ENCODE data around the gene MAN2A1. TPM values are rescaled to one million over a fixed set of nuclear protein-coding genes. Genes with fewer than 3 reads are reported as not detected.

Gene MAN2A1
- total RNA-seq, 1 experiment from 2014 or later: 86.6 TPM

DNA sequence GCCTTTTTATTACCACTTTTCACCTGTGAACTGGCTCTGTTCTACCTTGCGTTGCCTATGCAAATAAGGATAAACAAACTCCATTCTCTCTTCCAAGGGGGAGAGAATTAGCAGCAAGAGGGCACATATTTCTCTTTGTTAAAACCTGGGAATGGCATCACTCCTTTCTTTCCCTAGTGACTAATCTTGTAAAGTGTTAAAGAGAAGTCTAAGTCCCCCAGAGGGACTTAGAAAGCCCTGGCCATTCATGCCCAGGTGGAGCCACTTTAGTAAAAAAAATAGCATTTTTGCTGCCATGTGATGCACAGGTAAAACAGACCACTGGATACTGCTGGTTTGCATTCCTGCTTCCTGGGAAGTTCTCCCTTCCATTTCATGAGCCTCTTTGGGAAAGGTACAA, 148.4 kb downstream of the MAN2A1 start (continued):
- TF ChIP-seq, protein P1, sequence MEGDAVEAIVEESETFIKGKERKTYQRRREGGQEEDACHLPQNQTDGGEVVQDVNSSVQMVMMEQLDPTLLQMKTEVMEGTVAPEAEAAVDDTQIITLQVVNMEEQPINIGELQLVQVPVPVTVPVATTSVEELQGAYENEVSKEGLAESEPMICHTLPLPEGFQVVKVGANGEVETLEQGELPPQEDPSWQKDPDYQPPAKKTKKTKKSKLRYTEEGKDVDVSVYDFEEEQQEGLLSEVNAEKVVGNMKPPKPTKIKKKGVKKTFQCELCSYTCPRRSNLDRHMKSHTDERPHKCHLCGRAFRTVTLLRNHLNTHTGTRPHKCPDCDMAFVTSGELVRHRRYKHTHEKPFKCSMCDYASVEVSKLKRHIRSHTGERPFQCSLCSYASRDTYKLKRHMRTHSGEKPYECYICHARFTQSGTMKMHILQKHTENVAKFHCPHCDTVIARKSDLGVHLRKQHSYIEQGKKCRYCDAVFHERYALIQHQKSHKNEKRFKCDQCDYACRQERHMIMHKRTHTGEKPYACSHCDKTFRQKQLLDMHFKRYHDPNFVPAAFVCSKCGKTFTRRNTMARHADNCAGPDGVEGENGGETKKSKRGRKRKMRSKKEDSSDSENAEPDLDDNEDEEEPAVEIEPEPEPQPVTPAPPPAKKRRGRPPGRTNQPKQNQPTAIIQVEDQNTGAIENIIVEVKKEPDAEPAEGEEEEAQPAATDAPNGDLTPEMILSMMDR (IDR thresholded peaks at IDR 0.05): no peak

DNA sequence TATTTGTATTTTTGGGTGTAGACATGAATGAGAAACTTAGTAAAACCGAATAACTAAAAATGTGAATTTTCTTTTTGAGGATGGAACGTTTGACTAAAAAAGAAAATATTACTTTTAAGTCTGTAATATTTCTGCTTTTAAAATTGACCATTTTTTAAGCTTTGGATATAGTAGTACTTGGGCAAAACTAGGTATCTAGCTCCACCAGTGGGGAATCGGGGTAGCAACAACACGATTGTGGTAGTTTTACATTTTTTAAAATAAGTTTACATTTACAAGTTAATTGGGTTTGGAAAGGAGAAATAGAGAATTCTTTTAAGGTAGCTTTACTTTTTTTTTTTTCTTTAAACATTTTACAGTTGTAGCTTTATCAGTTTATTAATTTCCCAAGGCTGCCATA, 154.4 kb downstream of the MAN2A1 start:
- 0 out of 2 replicates have a peak, but pooled peaks have one; percentile 38 for ATAC-seq
- TF ChIP-seq SMAD3 (CRISPR knock-in tag; IDR thresholded peaks at IDR 0.05; ENCODE audit: borderline replicate concordance) (no peak), TCF7 (CRISPR knock-in tag; IDR thresholded peaks at IDR 0.05; ENCODE audit: low read depth) (no peak), JAZF1 (CRISPR knock-in tag; IDR thresholded peaks at IDR 0.05) (no peak), MXD4 (CRISPR knock-in tag; IDR thresholded peaks at IDR 0.05; ENCODE audit: borderline replicate concordance) (no peak), NR1H2 (CRISPR knock-in tag; IDR thresholded peaks at IDR 0.05) (no peak), SP1 (CRISPR knock-in tag; conservative IDR thresholded peaks at IDR 0.05) (no peak), RELA (CRISPR knock-in tag; IDR thresholded peaks at IDR 0.05; ENCODE audit: borderline replicate concordance) (no peak), ZBTB21 (CRISPR knock-in tag; IDR thresholded peaks at IDR 0.05; ENCODE audit: borderline replicate concordance) (no peak), ZNF671 (CRISPR knock-in tag; IDR thresholded peaks at IDR 0.05) (no peak), GTF2I (CRISPR knock-in tag; conservative IDR thresholded peaks at IDR 0.05) (no peak), ZNF423 (CRISPR knock-in tag; IDR thresholded peaks at IDR 0.05) (no peak), GRHL2 (CRISPR knock-in tag; IDR thresholded peaks at IDR 0.05; ENCODE audit: insufficient replicate concordance, severe bottlenecking) (no peak), ELF4 (CRISPR knock-in tag; IDR thresholded peaks at IDR 0.05; ENCODE audit: low read depth) (no peak), PRRX2 (CRISPR knock-in tag; IDR thresholded peaks at IDR 0.05) (no peak)
- TF ChIP-seq, protein P2, sequence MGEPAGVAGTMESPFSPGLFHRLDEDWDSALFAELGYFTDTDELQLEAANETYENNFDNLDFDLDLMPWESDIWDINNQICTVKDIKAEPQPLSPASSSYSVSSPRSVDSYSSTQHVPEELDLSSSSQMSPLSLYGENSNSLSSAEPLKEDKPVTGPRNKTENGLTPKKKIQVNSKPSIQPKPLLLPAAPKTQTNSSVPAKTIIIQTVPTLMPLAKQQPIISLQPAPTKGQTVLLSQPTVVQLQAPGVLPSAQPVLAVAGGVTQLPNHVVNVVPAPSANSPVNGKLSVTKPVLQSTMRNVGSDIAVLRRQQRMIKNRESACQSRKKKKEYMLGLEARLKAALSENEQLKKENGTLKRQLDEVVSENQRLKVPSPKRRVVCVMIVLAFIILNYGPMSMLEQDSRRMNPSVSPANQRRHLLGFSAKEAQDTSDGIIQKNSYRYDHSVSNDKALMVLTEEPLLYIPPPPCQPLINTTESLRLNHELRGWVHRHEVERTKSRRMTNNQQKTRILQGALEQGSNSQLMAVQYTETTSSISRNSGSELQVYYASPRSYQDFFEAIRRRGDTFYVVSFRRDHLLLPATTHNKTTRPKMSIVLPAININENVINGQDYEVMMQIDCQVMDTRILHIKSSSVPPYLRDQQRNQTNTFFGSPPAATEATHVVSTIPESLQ (CRISPR knock-in tag; IDR thresholded peaks at IDR 0.05): no peak
- TF ChIP-seq, protein P3, sequence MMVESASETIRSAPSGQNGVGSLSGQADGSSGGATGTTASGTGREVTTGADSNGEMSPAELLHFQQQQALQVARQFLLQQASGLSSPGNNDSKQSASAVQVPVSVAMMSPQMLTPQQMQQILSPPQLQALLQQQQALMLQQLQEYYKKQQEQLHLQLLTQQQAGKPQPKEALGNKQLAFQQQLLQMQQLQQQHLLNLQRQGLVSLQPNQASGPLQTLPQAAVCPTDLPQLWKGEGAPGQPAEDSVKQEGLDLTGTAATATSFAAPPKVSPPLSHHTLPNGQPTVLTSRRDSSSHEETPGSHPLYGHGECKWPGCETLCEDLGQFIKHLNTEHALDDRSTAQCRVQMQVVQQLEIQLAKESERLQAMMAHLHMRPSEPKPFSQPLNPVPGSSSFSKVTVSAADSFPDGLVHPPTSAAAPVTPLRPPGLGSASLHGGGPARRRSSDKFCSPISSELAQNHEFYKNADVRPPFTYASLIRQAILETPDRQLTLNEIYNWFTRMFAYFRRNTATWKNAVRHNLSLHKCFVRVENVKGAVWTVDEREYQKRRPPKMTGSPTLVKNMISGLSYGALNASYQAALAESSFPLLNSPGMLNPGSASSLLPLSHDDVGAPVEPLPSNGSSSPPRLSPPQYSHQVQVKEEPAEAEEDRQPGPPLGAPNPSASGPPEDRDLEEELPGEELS (CRISPR knock-in tag; IDR thresholded peaks at IDR 0.05): no peak
- TF ChIP-seq, protein P4, sequence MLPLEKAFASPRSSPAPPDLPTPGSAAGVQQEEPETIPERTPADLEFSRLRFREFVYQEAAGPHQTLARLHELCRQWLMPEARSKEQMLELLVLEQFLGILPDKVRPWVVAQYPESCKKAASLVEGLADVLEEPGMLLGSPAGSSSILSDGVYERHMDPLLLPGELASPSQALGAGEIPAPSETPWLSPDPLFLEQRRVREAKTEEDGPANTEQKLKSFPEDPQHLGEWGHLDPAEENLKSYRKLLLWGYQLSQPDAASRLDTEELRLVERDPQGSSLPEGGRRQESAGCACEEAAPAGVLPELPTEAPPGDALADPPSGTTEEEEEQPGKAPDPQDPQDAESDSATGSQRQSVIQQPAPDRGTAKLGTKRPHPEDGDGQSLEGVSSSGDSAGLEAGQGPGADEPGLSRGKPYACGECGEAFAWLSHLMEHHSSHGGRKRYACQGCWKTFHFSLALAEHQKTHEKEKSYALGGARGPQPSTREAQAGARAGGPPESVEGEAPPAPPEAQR (CRISPR knock-in tag; IDR thresholded peaks at IDR 0.05): no peak
- TF ChIP-seq, protein P5, sequence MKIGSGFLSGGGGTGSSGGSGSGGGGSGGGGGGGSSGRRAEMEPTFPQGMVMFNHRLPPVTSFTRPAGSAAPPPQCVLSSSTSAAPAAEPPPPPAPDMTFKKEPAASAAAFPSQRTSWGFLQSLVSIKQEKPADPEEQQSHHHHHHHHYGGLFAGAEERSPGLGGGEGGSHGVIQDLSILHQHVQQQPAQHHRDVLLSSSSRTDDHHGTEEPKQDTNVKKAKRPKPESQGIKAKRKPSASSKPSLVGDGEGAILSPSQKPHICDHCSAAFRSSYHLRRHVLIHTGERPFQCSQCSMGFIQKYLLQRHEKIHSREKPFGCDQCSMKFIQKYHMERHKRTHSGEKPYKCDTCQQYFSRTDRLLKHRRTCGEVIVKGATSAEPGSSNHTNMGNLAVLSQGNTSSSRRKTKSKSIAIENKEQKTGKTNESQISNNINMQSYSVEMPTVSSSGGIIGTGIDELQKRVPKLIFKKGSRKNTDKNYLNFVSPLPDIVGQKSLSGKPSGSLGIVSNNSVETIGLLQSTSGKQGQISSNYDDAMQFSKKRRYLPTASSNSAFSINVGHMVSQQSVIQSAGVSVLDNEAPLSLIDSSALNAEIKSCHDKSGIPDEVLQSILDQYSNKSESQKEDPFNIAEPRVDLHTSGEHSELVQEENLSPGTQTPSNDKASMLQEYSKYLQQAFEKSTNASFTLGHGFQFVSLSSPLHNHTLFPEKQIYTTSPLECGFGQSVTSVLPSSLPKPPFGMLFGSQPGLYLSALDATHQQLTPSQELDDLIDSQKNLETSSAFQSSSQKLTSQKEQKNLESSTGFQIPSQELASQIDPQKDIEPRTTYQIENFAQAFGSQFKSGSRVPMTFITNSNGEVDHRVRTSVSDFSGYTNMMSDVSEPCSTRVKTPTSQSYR (CRISPR knock-in tag; IDR thresholded peaks at IDR 0.05): no peak
- ChIA-PET POLR2A (interaction anchor here (1.1 kb wide), 1 partner anchor 154 kb away, joined by 3 read pairs; the partner anchor contains the start of gene MAN2A1), CTCF (interaction anchor here (0.5 to 1.0 kb wide), 5 partner anchors 26 to 721 kb away, joined by 3 to 5 read pairs (median 3); partner anchors contain the start of gene MAN2A1)
- Mint-ChIP-seq H3K27ac (no peak overlapping the region), H3K9me3 (no peaks in the 10 kb centered on the region), H3K4me3 (no peak overlapping the region), H3K27me3 (ENCODE audit: low read depth) (no peaks in the 10 kb centered on the region), H3K4me1 (peaks cover 8% of the 10 kb centered on the region), H3K36me3 (peaks cover 64% of the 10 kb centered on the region)
- no peak for DNase-seq (ENCODE audit: low spot score)

Measured in WTC11 (cell line).